HEK293 (cell line): Measurements from ENCODE around the gene IL17B.
A peak's percentile ranks its signal among the peaks of the same experiment; 100 is the strongest.

ENCODE experiments used
- CTCF ChIA-PET: fragments of 350-600 bp; formaldehyde crosslinking; extraction: SDS; loops from one replicate; lab custom pipeline; 2021; ENCODE audit warnings: antibody characterized with exemption; lab: Yijun Ruan, JAX
- POLR2A ChIA-PET: fragments of 300-600 bp; formaldehyde crosslinking; extraction: SDS; loops from one replicate; lab custom pipeline; 2020; ENCODE audit warnings: antibody characterized with exemption, inconsistent platforms; lab: Yijun Ruan, JAX
- H3K27ac ChIP-seq: fragments of 200-500 bp; sonication (Bioruptor generic); 2 replicates; pipeline ENCODE4 v1.5.1; 2014; ENCODE audit warnings: low read depth, low read length, control low read depth, inconsistent platforms; ENCODE audit errors: extremely low read depth
- H3K36me3 ChIP-seq, 2 experiments: fragments of 200-500 bp in 1 of 2; sonication (Bioruptor generic) in 1 of 2; 1 replicate in 1 of 2; 2 replicates in 1 of 2; pipeline ENCODE4 v1.5.1; 2014 to 2017; ENCODE audit warnings: inconsistent platforms in 2 of 2, low read length in 2 of 2; ENCODE audit not compliant: control insufficient read depth in 2 of 2, insufficient read depth in 1 of 2
- H3K4me1 ChIP-seq: fragments of 200-500 bp; sonication (Bioruptor generic); 2 replicates; pipeline ENCODE4 v1.5.1; 2014; ENCODE audit warnings: mild to moderate bottlenecking, low read length, inconsistent platforms; ENCODE audit not compliant: control insufficient read depth, insufficient read depth
- H3K4me3 ChIP-seq: 2 replicates; pipeline ENCODE4 v1.5.1; 2011; ENCODE audit warnings: low read depth, mild to moderate bottlenecking, control low read depth, low read length, moderate library complexity
- H3K9me3 ChIP-seq: fragments of 200-500 bp; sonication (Bioruptor generic); 2 replicates; pipeline ENCODE4 v1.5.1; 2014; ENCODE audit warnings: low read depth, low read length, inconsistent platforms; ENCODE audit not compliant: control insufficient read depth, insufficient read depth
- GFI1B ChIP-seq: fragments of 450-650 bp; formaldehyde crosslinking; IDR thresholded peaks from 2 replicates; pipeline ENCODE4 v1.5.1; 2016; ENCODE audit warnings: missing biosample characterization, missing genetic modification characterization
- HIC1 ChIP-seq: fragments of 450-650 bp; formaldehyde crosslinking; IDR thresholded peaks from 2 replicates; pipeline ENCODE4 v1.5.1; 2016; ENCODE audit warnings: missing biosample characterization, missing genetic modification characterization
- SALL2 ChIP-seq: fragments of 450-650 bp; formaldehyde crosslinking; IDR thresholded peaks from 2 replicates; pipeline ENCODE4 v1.5.0; 2017; ENCODE audit warnings: missing biosample characterization, mild to moderate bottlenecking, missing genetic modification characterization, borderline replicate concordance
- SP2 ChIP-seq: fragments of 450-650 bp; formaldehyde crosslinking; IDR thresholded peaks from 2 replicates; pipeline ENCODE4 v1.5.1; 2016; ENCODE audit warnings: missing biosample characterization, missing genetic modification characterization
- ZBTB1 ChIP-seq: fragments of 450-650 bp; formaldehyde crosslinking; IDR thresholded peaks from 2 replicates; pipeline ENCODE4 v1.5.1; 2016; ENCODE audit warnings: missing biosample characterization, missing genetic modification characterization
- ZBTB26 ChIP-seq: fragments of 450-650 bp; formaldehyde crosslinking; optimal IDR thresholded peaks from 2 replicates; pipeline ENCODE3; 2016; ENCODE audit warnings: missing biosample characterization, mild to moderate bottlenecking, missing genetic modification characterization
- ZFP37 ChIP-seq: fragments of 450-650 bp; formaldehyde crosslinking; IDR thresholded peaks from 2 replicates; pipeline ENCODE4 v1.5.1; 2016; ENCODE audit warnings: missing biosample characterization, missing genetic modification characterization
- ZFP41 ChIP-seq: fragments of 450-650 bp; formaldehyde crosslinking; IDR thresholded peaks from 2 replicates; pipeline ENCODE4 v1.5.1; 2016; ENCODE audit warnings: missing biosample characterization, missing genetic modification characterization, borderline replicate concordance
- ZNF132 ChIP-seq: fragments of 450-650 bp; formaldehyde crosslinking; IDR thresholded peaks from 2 replicates; pipeline ENCODE4 v1.5.1; 2017; ENCODE audit warnings: missing biosample characterization, missing genetic modification characterization, borderline replicate concordance
- ZNF157 ChIP-seq: fragments of 450-650 bp; formaldehyde crosslinking; IDR thresholded peaks from 2 replicates; pipeline ENCODE4 v1.5.1; 2016; ENCODE audit warnings: missing biosample characterization, missing genetic modification characterization
- ZNF2 ChIP-seq: fragments of 450-650 bp; formaldehyde crosslinking; IDR thresholded peaks from 2 replicates; pipeline ENCODE4 v1.5.1; 2016; ENCODE audit warnings: missing biosample characterization, missing genetic modification characterization
- ZNF324 ChIP-seq: fragments of 450-650 bp; formaldehyde crosslinking; IDR thresholded peaks from 2 replicates; pipeline ENCODE4 v1.5.1; 2016; ENCODE audit warnings: missing biosample characterization, missing genetic modification characterization
- ZNF530 ChIP-seq: fragments of 450-650 bp; formaldehyde crosslinking; IDR thresholded peaks from 2 replicates; pipeline ENCODE4 v1.5.1; 2016; ENCODE audit warnings: low read depth, missing biosample characterization, missing genetic modification characterization
- ZNF596 ChIP-seq: fragments of 450-650 bp; IDR thresholded peaks from 2 replicates; pipeline ENCODE4 v1.5.0; 2018; ENCODE audit warnings: missing biosample characterization, mild to moderate bottlenecking, missing genetic modification characterization, moderate library complexity
- ZNF624 ChIP-seq: fragments of 450-650 bp; formaldehyde crosslinking; IDR thresholded peaks from 2 replicates; pipeline ENCODE4 v1.5.1; 2017; ENCODE audit warnings: missing biosample characterization, missing genetic modification characterization
- ZNF677 ChIP-seq: fragments of 450-650 bp; IDR thresholded peaks from 2 replicates; pipeline ENCODE4 v1.5.0; 2018; ENCODE audit warnings: missing biosample characterization, mild to moderate bottlenecking, missing genetic modification characterization, moderate library complexity
- ZNF707 ChIP-seq: fragments of 450-650 bp; formaldehyde crosslinking; IDR thresholded peaks from 2 replicates; pipeline ENCODE4 v1.5.1; 2016; ENCODE audit warnings: missing biosample characterization, missing genetic modification characterization
- ZNF768 ChIP-seq: fragments of 450-650 bp; formaldehyde crosslinking; IDR thresholded peaks from 2 replicates; pipeline ENCODE4 v1.5.1; 2018; ENCODE audit warnings: missing biosample characterization, mild to moderate bottlenecking, missing genetic modification characterization
- ZNF843 ChIP-seq: fragments of 450-650 bp; formaldehyde crosslinking; IDR thresholded peaks from 2 replicates; pipeline ENCODE4 v1.5.1; 2016; ENCODE audit warnings: missing biosample characterization, missing genetic modification characterization
- ZSCAN30 ChIP-seq: fragments of 450-650 bp; IDR thresholded peaks from 2 replicates; pipeline ENCODE4 v1.5.1; 2018; ENCODE audit warnings: missing biosample characterization, mild to moderate bottlenecking, missing genetic modification characterization, moderate library complexity
- TF ChIP-seq, protein P1 (sequence below): fragments of 450-650 bp; formaldehyde crosslinking; IDR thresholded peaks from 2 replicates; pipeline ENCODE4 v1.5.1; 2016; ENCODE audit warnings: missing biosample characterization, missing genetic modification characterization
- TF ChIP-seq, protein P2 (sequence below): fragments of 450-650 bp; formaldehyde crosslinking; conservative IDR thresholded peaks from 2 replicates; pipeline ENCODE4 v1.5.1; 2016; ENCODE audit warnings: low read depth, missing biosample characterization, missing genetic modification characterization
- TF ChIP-seq, protein P3 (sequence below): fragments of 450-650 bp; formaldehyde crosslinking; IDR thresholded peaks from 2 replicates; pipeline ENCODE4 v1.5.1; 2017; ENCODE audit warnings: missing biosample characterization, missing genetic modification characterization

Gene IL17B

GRCh38 chr5:149382517-149383220, 3.6 kb upstream of the IL17B start:
- CTCF ChIA-PET, result interaction anchor here (0.6 to 11.8 kb wide), 33 partner anchors 8 to 675 kb away, joined by 3 to 205 read pairs (median 5); partner anchors contain the start of gene CSNK1A1
- H3K4me3 ChIP-seq, result no peak overlapping the region

GRCh38 chr5:149381986-149382338, 2.9 kb upstream of the IL17B start:
- H3K36me3 ChIP-seq, result no peaks in the 10 kb centered on the region
- H3K9me3 ChIP-seq, result no peaks in the 10 kb centered on the region
- H3K4me3 ChIP-seq, result no peak overlapping the region
- no peak overlapping the region for H3K27ac ChIP-seq
- POLR2A ChIA-PET, result no interaction called here
- CTCF ChIA-PET, result interaction anchor here (0.6 to 11.8 kb wide), 38 partner anchors 8 to 237 kb away, joined by 3 to 205 read pairs (median 5); partner anchors contain the start of gene GRPEL2
- no peaks in the 10 kb centered on the region for H3K4me1 ChIP-seq
- TF ChIP-seq ZSCAN30 (tag by site-specific recombination), result peak; percentile 67; the same call in 1 of the 2 replicates
- TF ChIP-seq ZNF2 (tag by site-specific recombination), result 0 out of 2 replicates have a peak, but pooled peaks have one; percentile 55
- TF ChIP-seq ZBTB26 (tag by site-specific recombination), result peak; percentile 23
- TF ChIP-seq ZNF530 (tag by site-specific recombination), result no peak
- TF ChIP-seq, protein P1, sequence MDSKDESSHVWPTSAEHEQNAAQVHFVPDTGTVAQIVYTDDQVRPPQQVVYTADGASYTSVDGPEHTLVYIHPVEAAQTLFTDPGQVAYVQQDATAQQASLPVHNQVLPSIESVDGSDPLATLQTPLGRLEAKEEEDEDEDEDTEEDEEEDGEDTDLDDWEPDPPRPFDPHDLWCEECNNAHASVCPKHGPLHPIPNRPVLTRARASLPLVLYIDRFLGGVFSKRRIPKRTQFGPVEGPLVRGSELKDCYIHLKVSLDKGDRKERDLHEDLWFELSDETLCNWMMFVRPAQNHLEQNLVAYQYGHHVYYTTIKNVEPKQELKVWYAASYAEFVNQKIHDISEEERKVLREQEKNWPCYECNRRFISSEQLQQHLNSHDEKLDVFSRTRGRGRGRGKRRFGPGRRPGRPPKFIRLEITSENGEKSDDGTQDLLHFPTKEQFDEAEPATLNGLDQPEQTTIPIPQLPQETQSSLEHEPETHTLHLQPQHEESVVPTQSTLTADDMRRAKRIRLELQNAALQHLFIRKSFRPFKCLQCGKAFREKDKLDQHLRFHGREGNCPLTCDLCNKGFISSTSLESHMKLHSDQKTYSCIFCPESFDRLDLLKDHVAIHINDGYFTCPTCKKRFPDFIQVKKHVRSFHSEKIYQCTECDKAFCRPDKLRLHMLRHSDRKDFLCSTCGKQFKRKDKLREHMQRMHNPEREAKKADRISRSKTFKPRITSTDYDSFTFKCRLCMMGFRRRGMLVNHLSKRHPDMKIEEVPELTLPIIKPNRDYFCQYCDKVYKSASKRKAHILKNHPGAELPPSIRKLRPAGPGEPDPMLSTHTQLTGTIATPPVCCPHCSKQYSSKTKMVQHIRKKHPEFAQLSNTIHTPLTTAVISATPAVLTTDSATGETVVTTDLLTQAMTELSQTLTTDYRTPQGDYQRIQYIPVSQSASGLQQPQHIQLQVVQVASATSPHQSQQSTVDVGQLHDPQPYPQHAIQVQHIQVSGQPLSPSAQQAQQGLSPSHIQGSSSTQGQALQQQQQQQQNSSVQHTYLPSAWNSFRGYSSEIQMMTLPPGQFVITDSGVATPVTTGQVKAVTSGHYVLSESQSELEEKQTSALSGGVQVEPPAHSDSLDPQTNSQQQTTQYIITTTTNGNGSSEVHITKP (tag by site-specific recombination), result peak; percentile 14; the same call in 1 of the 2 replicates

More at GRCh38 chr5:149382517-149383220, 3.6 kb upstream of the IL17B start:
- H3K9me3 ChIP-seq, result no peaks in the 10 kb centered on the region
- TF ChIP-seq ZNF677 (tag by site-specific recombination) (no peak), ZNF596 (no peak), SALL2 (no peak), ZNF324 (no peak), ZSCAN30 (tag by site-specific recombination) (no peak), ZBTB1 (tag by site-specific recombination) (no peak), SP2 (tag by site-specific recombination) (no peak), ZNF132 (tag by site-specific recombination) (no peak), ZFP37 (tag by site-specific recombination) (no peak), ZFP41 (tag by site-specific recombination) (no peak), ZNF707 (tag by site-specific recombination) (no peak), ZNF157 (tag by site-specific recombination) (no peak), ZNF768 (tag by site-specific recombination) (no peak), GFI1B (tag by site-specific recombination) (no peak), HIC1 (tag by site-specific recombination) (no peak), ZNF843 (tag by site-specific recombination) (no peak), ZNF624 (tag by site-specific recombination) (no peak)
- TF ChIP-seq, protein P2, sequence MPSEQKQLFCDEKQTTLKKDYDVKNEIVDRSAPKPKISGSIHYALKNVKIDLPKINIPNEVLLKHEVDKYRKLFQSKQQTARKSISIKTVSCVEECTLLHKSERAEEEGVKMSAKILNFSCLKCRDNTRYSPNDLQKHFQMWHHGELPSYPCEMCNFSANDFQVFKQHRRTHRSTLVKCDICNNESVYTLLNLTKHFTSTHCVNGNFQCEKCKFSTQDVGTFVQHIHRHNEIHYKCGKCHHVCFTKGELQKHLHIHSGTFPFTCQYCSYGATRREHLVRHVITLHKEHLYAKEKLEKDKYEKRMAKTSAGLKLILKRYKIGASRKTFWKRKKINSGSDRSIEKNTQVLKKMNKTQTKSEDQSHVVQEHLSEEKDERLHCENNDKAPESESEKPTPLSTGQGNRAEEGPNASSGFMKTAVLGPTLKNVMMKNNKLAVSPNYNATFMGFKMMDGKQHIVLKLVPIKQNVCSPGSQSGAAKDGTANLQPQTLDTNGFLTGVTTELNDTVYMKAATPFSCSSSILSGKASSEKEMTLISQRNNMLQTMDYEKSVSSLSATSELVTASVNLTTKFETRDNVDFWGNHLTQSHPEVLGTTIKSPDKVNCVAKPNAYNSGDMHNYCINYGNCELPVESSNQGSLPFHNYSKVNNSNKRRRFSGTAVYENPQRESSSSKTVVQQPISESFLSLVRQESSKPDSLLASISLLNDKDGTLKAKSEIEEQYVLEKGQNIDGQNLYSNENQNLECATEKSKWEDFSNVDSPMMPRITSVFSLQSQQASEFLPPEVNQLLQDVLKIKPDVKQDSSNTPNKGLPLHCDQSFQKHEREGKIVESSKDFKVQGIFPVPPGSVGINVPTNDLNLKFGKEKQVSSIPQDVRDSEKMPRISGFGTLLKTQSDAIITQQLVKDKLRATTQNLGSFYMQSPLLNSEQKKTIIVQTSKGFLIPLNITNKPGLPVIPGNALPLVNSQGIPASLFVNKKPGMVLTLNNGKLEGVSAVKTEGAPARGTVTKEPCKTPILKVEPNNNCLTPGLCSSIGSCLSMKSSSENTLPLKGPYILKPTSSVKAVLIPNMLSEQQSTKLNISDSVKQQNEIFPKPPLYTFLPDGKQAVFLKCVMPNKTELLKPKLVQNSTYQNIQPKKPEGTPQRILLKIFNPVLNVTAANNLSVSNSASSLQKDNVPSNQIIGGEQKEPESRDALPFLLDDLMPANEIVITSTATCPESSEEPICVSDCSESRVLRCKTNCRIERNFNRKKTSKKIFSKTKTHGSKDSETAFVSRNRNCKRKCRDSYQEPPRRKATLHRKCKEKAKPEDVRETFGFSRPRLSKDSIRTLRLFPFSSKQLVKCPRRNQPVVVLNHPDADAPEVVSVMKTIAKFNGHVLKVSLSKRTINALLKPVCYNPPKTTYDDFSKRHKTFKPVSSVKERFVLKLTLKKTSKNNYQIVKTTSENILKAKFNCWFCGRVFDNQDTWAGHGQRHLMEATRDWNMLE (tag by site-specific recombination), result no peak
- TF ChIP-seq, protein P3, sequence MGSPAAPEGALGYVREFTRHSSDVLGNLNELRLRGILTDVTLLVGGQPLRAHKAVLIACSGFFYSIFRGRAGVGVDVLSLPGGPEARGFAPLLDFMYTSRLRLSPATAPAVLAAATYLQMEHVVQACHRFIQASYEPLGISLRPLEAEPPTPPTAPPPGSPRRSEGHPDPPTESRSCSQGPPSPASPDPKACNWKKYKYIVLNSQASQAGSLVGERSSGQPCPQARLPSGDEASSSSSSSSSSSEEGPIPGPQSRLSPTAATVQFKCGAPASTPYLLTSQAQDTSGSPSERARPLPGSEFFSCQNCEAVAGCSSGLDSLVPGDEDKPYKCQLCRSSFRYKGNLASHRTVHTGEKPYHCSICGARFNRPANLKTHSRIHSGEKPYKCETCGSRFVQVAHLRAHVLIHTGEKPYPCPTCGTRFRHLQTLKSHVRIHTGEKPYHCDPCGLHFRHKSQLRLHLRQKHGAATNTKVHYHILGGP, result no peak
- TF ChIP-seq, all 188 proteins: peak for 0
- Histone ChIP-seq H3K27ac (no peak overlapping the region), H3K4me1 (no peaks in the 10 kb centered on the region), H3K36me3 (no peaks in the 10 kb centered on the region)
- POLR2A ChIA-PET, result no interaction called here
